Lower leg skin (tissue), 4 donors: Measurements from ENCODE around the gene SASH1. TPM values are rescaled to one million over a fixed set of nuclear protein-coding genes. Genes with fewer than 3 reads are reported as not detected.

Experiments used
- DNase-seq, 2 donors: peaks; one replicate each; pipeline ENCODE4 v3.0.0-alpha.2; 2019; ENCODE audit warnings: low spot score in 2 of 2
- H3K4me3 ChIP-seq: fragments of 200-600 bp; sonication (generic); 2 replicates; pipeline ENCODE4 v1.5.1; 2017; ENCODE audit warnings: mild to moderate bottlenecking, low read depth; ENCODE audit not compliant: poor library complexity, severe bottlenecking
- POLR2A ChIP-seq, 2 donors: fragments of 450-650 bp; IDR thresholded peaks; one replicate each; pipeline ENCODE4 v1.6.1; 2016 to 2017; ENCODE audit warnings: antibody characterized with exemption in 2 of 2, mild to moderate bottlenecking in 1 of 2, moderate library complexity in 1 of 2
- WGBS, 2 donors: methylation state at CpG; one replicate each; pipeline ENCODE4 v1.1.5; 2018; 5-methylcytosine and 5-hydroxymethylcytosine counted together
- intact Hi-C: fragments of 100-400 bp; cut with DNase I; formaldehyde crosslinking; loops from one replicate; pipeline ENCODE4 v1.15.0; 2023; ENCODE audit warnings: low total_unique reads
- total RNA-seq, 4 donors: library from RNA; depleted of rRNA; stranded (reverse); fragments of >200 nt; gene quantifications; one replicate each; pipeline ENCODE4 v1.1.0, GENCODE V29; 2016
- TF ChIP-seq, protein P1 (sequence below), 3 donors: fragments of 450-650 bp; IDR thresholded peaks; one replicate each; pipeline ENCODE4 v1.5.1; 2016; ENCODE audit warnings: antibody characterized with exemption in 3 of 3, mild to moderate bottlenecking in 3 of 3, moderate library complexity in 2 of 3

The SASH1 gene
- total RNA-seq, 4 donors from 2014 or later, result 74.9 to 106 (median 91.5) TPM

DNA sequence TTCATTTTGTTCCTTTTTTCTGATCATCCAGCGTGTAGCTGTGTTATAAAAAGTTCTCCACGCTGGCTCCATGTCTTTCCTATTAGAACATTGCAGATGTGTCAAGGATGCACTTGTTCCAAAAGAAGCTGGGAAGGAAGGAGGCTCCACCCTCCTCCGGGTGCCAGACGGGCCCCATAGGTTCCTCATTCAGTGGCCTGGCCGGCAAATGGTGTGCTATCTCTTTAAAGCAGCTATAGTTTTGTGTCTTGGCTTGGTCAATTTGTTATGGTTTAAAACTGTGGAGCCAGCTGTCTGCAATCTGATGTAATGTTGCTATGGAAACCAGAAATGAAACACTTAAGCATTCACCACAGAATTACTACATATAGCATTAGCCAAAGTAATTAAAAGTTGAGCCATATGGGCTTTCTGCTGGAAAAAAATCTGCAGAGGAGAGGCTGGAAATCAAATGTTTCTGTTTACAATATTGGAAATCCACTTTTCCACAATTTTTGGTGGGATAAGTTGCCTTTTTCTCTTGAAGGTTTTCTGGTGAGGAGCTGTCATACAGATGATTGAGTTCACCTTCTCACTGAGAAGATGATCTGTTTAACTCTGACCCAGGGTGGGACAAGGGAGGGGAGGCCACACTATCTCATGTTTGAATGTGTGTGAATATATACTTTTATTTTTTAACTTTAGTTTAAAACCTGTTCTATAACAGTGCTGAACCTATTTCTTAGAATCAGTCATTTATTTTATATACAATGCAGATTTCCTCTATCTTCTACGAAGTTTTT is 167.4 kb downstream of the SASH1 start:
- 10% methylated on average over 6 of the region's 6 CpGs for WGBS, 2 donors
- H3K4me3 ChIP-seq, result peak overlapping the region; percentile 32
- intact Hi-C loops, result no loop called here

GRCh38 chr6:148513145-148514071 is 170.8 kb downstream of the SASH1 start:
- intact Hi-C loops, result no loop called here
- no peak for DNase-seq
- 47 to 49% methylated on average over 14 of the region's 14 CpGs for WGBS, 2 donors
- no peak for TF ChIP-seq POLR2A (IDR thresholded peaks at IDR 0.05)
- TF ChIP-seq, protein P1, sequence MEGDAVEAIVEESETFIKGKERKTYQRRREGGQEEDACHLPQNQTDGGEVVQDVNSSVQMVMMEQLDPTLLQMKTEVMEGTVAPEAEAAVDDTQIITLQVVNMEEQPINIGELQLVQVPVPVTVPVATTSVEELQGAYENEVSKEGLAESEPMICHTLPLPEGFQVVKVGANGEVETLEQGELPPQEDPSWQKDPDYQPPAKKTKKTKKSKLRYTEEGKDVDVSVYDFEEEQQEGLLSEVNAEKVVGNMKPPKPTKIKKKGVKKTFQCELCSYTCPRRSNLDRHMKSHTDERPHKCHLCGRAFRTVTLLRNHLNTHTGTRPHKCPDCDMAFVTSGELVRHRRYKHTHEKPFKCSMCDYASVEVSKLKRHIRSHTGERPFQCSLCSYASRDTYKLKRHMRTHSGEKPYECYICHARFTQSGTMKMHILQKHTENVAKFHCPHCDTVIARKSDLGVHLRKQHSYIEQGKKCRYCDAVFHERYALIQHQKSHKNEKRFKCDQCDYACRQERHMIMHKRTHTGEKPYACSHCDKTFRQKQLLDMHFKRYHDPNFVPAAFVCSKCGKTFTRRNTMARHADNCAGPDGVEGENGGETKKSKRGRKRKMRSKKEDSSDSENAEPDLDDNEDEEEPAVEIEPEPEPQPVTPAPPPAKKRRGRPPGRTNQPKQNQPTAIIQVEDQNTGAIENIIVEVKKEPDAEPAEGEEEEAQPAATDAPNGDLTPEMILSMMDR (IDR thresholded peaks at IDR 0.05), result no peak
- no peak overlapping the region for H3K4me3 ChIP-seq

More for the DNA sequence above, 167.4 kb downstream of the SASH1 start:
- TF ChIP-seq, protein P1 (IDR thresholded peaks at IDR 0.05), result no peak
- no peak for TF ChIP-seq POLR2A (IDR thresholded peaks at IDR 0.05)
- peak; percentile 85 to 96 for DNase-seq

DNA sequence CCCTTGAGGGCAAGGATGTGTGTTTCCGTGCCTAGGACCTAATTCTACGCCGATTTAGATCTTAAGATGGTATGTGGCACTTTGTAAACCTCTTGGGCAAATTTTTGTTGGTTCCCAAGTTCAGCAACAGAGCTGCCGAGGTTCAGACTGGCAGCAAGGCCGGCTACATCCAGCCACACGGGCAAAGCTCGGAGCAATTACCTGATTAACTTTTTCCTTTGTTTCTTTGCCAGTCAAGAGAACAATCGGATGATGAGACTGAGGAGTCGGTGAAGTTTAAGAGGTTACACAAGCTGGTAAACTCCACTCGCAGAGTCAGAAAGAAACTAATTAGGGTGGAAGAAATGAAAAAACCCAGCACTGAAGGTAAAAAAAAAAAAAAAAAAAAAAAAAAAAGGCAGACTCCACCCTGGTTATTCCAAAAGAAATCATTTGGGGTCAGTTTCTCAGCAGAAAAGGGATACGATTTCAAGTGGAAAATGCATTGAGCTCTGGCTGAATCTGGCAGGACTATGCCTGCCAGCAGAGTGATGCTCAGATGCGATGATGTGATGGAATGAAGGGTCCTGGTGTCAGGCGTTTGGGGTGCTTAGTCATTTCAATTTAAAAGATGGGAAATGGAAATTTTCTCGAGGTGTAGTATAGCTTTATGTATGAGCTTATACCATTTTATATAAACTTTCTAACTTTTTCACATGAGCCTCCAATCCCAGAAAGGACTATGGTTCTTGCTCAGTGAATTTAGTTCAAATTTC is 171.6 kb downstream of the SASH1 start:
- TF ChIP-seq, protein P1 (IDR thresholded peaks at IDR 0.05), result no peak
- TF ChIP-seq POLR2A (IDR thresholded peaks at IDR 0.05), result no peak
- no peak overlapping the region for H3K4me3 ChIP-seq
- WGBS, 2 donors, result 53 to 57% methylated on average over 14 of the region's 14 CpGs
- intact Hi-C loops, result no loop called here
- DNase-seq, result no peak

- WGBS, 2 donors, result 35 to 42% methylated on average over 7 of the region's 7 CpGs
- TF ChIP-seq, protein P1 (IDR thresholded peaks at IDR 0.05), result no peak
- no peak for TF ChIP-seq POLR2A (IDR thresholded peaks at IDR 0.05)
- H3K4me3 ChIP-seq, result no peak overlapping the region
- intact Hi-C loops, result no loop called here
- no peak for DNase-seq
Measured at GRCh38 chr6:148516217-148516616, 173.6 kb downstream of the SASH1 start.

DNA sequence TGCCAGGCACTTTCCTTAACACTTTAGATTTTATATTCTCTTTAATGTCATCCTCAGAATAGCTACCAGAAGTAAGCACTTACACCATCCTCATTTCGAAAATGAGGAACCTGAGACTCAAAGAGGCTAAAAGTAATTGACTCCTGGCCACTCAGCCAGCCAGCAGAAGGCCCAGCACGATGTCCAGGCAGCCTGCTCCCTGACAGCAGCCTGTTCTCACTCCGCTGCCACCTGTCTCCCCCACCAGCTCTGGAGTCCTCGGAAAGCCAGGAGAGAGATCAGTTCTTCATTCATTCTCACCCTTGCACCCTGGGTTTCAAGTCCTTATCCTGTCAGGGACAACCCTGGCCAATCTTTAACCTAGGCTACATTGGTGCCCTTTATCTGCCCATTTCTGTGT is 174.0 kb downstream of the SASH1 start:
- DNase-seq, result no peak
- TF ChIP-seq POLR2A (IDR thresholded peaks at IDR 0.05), result no peak
- TF ChIP-seq, protein P1 (IDR thresholded peaks at IDR 0.05), result no peak
- intact Hi-C loops, result no loop called here
- H3K4me3 ChIP-seq, result no peak overlapping the region
- 48 to 64% methylated on average over 4 of the region's 4 CpGs for WGBS, 2 donors
